ES-I3 (cell line): ENCODE measurements around the gene GNA14.

Source experiments
- H3K36me3 ChIP-seq: 2 replicates; pipeline ENCODE4 v1.6.1; 2013; ENCODE audit warnings: mild to moderate bottlenecking, low read length, control low read depth, moderate library complexity; ENCODE audit not compliant: insufficient read depth
- H3K4me1 ChIP-seq: 2 replicates; pipeline ENCODE4 v1.6.1; 2013; ENCODE audit warnings: mild to moderate bottlenecking, control low read depth, low read length; ENCODE audit not compliant: insufficient read depth
- H3K9ac ChIP-seq: 2 replicates; pipeline ENCODE4 v1.6.1; 2013; ENCODE audit warnings: low read depth, mild to moderate bottlenecking, low read length, moderate library complexity
- H3K9me3 ChIP-seq: 2 replicates; pipeline ENCODE4 v1.6.1; 2013; ENCODE audit warnings: mild to moderate bottlenecking, low read length, moderate library complexity; ENCODE audit not compliant: control insufficient read depth, insufficient read depth

The GNA14 gene

DNA sequence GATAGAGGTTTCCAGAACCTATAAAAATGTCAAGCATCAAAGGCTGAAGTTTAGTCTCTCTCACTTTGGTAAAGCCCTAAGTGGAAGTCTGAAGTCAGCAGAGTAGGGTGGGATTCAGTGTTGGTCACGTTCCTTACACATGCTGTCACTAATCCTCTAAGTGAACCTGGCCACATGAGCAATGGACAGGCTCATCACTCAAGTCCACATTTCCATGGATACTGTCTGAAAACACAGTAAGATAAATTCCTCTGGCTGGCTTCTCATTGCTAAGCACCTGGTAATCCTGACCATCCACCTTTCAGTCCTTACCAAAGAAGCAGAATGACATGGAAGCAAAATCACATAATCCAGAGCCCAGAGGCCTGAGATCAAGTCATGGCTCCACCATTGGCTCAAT lies 43.8 kb downstream of the GNA14 start:
- Histone ChIP-seq H3K9me3 (no peaks in the 10 kb centered on the region), H3K4me1 (peaks cover 47% of the 10 kb centered on the region), H3K36me3 (no peaks in the 10 kb centered on the region), H3K9ac (no peak overlapping the region)

- no peak overlapping the region for H3K9ac ChIP-seq
Measured at GRCh38 chr9:77602852-77603251, 45.3 kb downstream of the GNA14 start.

GRCh38 chr9:77601476-77602099 lies 46.5 kb downstream of the GNA14 start:
- no peaks in the 10 kb centered on the region for H3K36me3 ChIP-seq
- peaks cover 39% of the 10 kb centered on the region for H3K4me1 ChIP-seq
- no peaks in the 10 kb centered on the region for H3K9me3 ChIP-seq
- no peak overlapping the region for H3K9ac ChIP-seq

More at GRCh38 chr9:77602852-77603251, 45.3 kb downstream of the GNA14 start:
- H3K4me1 ChIP-seq, result peaks cover 47% of the 10 kb centered on the region
- no peaks in the 10 kb centered on the region for H3K9me3 ChIP-seq
- no peaks in the 10 kb centered on the region for H3K36me3 ChIP-seq

- Histone ChIP-seq H3K9ac (no peak overlapping the region), H3K9me3 (no peaks in the 10 kb centered on the region), H3K4me1 (peaks cover 33% of the 10 kb centered on the region), H3K36me3 (no peaks in the 10 kb centered on the region)
Measured at GRCh38 chr9:77600810-77601209, 47.3 kb downstream of the GNA14 start.

DNA sequence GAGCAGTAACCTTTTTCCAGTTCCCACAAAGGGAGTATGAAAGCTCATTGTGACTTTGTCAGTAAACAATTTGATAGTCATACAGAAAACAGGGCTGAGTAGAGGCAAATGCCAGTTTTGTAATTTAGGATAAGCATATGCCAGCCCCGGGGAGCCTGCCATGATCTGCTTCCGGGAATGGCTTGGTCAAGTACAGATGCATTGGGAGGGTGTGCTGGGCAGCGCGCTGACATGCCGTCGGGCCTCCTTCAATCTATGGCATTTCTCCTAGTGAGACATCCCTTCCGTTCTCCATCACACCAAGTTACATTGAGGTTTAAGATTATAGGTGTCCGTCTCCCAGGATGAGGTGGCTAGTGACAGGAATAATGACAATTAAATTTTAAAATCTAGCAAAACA lies 48.6 kb downstream of the GNA14 start:
- H3K36me3 ChIP-seq, result no peaks in the 10 kb centered on the region
- H3K9me3 ChIP-seq, result no peaks in the 10 kb centered on the region
- H3K4me1 ChIP-seq, result peaks cover 35% of the 10 kb centered on the region
- no peak overlapping the region for H3K9ac ChIP-seq

DNA sequence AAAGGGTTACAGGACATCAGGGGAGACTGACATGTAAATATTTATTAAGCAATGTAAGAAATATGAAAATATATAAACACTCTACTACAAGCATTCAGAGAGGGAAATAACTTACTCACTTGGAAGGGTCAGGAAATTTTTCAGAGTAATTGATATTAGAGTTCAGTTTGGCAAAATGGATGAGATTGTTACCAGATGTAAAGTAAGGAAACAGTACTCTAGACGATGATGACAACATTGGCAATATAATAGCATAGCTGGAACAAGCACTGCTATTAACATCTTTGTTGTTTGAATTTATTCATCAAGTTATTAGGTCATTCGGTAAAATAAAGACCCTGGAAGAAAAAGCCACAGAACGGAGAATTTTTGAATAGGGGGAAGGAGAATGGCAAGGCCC lies 49.1 kb downstream of the GNA14 start:
- Histone ChIP-seq H3K36me3 (no peaks in the 10 kb centered on the region), H3K4me1 (peaks cover 30% of the 10 kb centered on the region), H3K9ac (no peak overlapping the region), H3K9me3 (no peaks in the 10 kb centered on the region)

DNA sequence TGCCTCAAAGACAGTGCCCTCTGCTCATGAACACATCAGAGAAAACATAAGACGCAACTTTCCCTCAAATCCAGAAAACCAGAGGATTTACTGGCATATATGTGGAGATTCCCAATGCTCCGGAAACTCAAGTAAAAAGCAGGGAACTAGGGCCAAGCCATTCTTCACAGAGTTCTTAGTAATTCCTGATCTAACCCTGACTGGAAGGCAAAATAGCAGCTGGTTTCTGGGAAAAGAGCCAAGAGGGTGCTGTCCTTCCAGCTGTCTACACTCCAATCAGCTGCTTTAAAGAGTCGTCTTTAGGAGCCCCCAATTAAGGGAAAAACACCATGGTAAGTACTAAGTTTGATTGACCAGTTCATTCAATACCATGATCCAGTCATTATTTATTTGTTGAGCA lies 49.6 kb downstream of the GNA14 start:
- Histone ChIP-seq H3K9ac (no peak overlapping the region), H3K4me1 (peaks cover 28% of the 10 kb centered on the region), H3K36me3 (no peaks in the 10 kb centered on the region), H3K9me3 (no peaks in the 10 kb centered on the region)

DNA sequence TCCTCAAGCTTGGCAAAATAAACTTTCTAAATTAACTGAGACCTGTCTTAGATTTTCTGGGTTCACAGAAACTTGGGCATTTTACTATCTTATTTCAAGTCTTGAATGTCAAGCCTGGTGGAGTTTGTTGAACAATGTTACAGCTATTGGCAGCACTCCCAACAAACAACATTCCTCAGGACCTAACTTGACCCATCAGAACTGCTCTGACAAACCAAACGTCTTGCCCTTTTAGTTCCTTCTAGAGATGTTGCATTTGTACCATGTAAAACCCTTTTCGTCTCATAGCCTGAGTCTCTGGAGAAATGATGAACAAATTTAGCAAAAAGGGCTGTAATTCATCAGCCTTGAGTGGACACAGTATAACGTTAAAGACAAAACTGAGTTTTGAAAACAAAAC lies 51.1 kb downstream of the GNA14 start:
- peaks cover 14% of the 10 kb centered on the region for H3K4me1 ChIP-seq
- H3K36me3 ChIP-seq, result no peaks in the 10 kb centered on the region
- H3K9me3 ChIP-seq, result no peaks in the 10 kb centered on the region
- no peak overlapping the region for H3K9ac ChIP-seq

- Histone ChIP-seq H3K4me1 (peaks cover 3% of the 10 kb centered on the region; the same call in 1 of the 2 replicates), H3K9me3 (no peaks in the 10 kb centered on the region), H3K36me3 (no peaks in the 10 kb centered on the region), H3K9ac (no peak overlapping the region)
Measured at GRCh38 chr9:77595426-77596095, 52.6 kb downstream of the GNA14 start.

- H3K9me3 ChIP-seq, result no peaks in the 10 kb centered on the region
- no peaks in the 10 kb centered on the region for H3K36me3 ChIP-seq
- peaks cover 3% of the 10 kb centered on the region; the same call in 1 of the 2 replicates for H3K4me1 ChIP-seq
- no peak overlapping the region for H3K9ac ChIP-seq
Measured at GRCh38 chr9:77594963-77595362, 53.2 kb downstream of the GNA14 start.

GRCh38 chr9:77593528-77593927 lies 54.6 kb downstream of the GNA14 start:
- Histone ChIP-seq H3K4me1 (peaks cover 16% of the 10 kb centered on the region), H3K36me3 (no peaks in the 10 kb centered on the region), H3K9me3 (no peaks in the 10 kb centered on the region), H3K9ac (no peak overlapping the region)

GRCh38 chr9:77592476-77592875 lies 55.6 kb downstream of the GNA14 start:
- H3K36me3 ChIP-seq, result no peaks in the 10 kb centered on the region
- no peaks in the 10 kb centered on the region for H3K9me3 ChIP-seq
- H3K4me1 ChIP-seq, result peaks cover 27% of the 10 kb centered on the region
- no peak overlapping the region for H3K9ac ChIP-seq

DNA sequence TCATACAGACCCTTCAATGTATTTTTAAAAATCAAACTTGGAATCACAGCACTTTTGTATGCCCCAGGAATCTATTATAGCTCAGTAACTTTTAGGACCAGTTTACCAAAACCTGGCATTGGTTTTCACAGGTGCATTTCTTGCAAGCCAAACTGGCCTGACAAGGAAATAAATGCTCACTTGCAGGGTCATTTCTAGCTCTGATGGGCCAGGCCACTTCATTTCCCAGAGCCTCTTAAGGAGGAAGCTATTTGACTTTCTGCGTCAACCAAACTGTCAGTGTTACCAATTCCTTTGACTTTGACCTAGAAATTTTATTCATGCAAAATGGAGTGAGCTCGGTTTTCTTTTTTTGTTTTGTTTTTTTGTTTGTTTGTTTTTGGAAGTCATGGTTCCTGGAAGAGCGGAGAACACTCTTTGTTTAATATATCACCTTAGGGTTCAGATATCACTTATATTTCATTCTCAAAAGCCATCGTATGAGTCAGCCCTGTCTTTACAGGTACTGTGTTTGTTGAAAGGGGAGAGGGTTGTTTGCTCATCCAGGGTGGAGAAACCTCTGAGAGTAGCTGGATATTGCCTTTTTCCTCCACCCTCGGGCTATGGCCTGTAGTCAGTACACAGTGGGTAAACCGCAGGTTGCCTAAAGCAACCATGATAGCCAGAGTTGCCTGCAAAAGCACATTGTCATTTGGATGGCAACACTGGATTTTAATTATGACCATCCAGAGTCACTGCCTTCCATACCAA lies 58.9 kb downstream of the GNA14 start:
- no peaks in the 10 kb centered on the region for H3K36me3 ChIP-seq
- H3K9me3 ChIP-seq, result no peaks in the 10 kb centered on the region
- H3K4me1 ChIP-seq, result peaks cover 50% of the 10 kb centered on the region
- no peak overlapping the region for H3K9ac ChIP-seq

DNA sequence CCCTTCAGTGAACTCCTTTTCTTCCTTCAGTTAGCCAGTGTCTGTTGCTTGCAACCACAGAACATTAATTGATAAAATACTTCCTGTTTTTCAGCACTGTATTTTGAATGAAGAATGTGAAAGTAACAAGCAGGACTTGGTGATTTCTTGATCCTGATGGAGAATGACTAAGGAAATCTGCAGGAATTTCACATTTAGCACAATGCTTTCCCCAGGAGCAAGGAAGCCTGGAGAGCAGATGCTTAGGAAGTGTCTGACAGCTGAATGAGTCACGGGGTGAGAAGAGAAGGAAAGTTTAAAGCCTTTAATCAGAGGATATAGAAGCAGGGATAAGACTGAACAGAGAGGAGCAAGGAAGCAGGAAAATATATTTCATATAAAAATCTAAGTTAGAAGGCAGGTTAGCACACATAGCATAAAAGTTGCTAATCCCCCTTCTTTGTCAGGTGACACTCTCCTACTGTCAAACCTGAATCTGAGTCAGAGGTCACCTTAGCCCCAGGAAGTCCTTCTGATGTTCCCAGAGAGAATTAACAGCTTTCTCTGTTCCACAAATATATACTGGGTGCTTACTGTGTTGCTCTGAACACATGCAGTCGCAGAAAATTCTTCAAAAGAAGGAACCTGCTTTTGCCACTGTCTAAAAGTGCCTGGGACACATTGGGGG lies 59.7 kb downstream of the GNA14 start:
- H3K36me3 ChIP-seq, result no peaks in the 10 kb centered on the region
- H3K9ac ChIP-seq, result no peak overlapping the region
- H3K9me3 ChIP-seq, result no peaks in the 10 kb centered on the region
- peaks cover 58% of the 10 kb centered on the region for H3K4me1 ChIP-seq
